HAP-1 (cell line): Measurements from ENCODE around the gene ZCWPW1.
A peak's percentile ranks its signal among the peaks of the same experiment; 100 is the strongest.

Experiments used
- DNase-seq, 2 experiments: peaks; one replicate each; pipeline ENCODE4 v3.0.0-alpha.2; 2016 to 2020; ENCODE audit warnings: low spot score in 2 of 2
- H3K27me3 ChIP-seq: fragments of 250-450 bp; sonication (Bioruptor Pico); 2 replicates; pipeline ENCODE4 v1.5.1; 2020; ENCODE audit warnings: low read depth, mild to moderate bottlenecking, moderate library complexity
- H3K36me3 ChIP-seq: fragments of 250-450 bp; sonication (Bioruptor Pico); replicated peaks from 2 replicates; pipeline ENCODE4 v1.5.1; 2020; ENCODE audit warnings: mild to moderate bottlenecking
- H3K4me1 ChIP-seq: fragments of 250-450 bp; sonication (Bioruptor Pico); 2 replicates; pipeline ENCODE4 v1.5.1; 2020; ENCODE audit warnings: mild to moderate bottlenecking
- H3K4me3 ChIP-seq: fragments of 250-450 bp; sonication (Bioruptor Pico); 2 replicates; pipeline ENCODE4 v1.5.1; 2020; ENCODE audit warnings: mild to moderate bottlenecking, moderate library complexity
- H3K9me3 ChIP-seq: fragments of 250-450 bp; sonication (Bioruptor Pico); 2 replicates; pipeline ENCODE4 v1.5.1; 2020; ENCODE audit warnings: mild to moderate bottlenecking, moderate library complexity
- in situ Hi-C: fragments of 300-500 bp; cut with MboI; formaldehyde crosslinking; loops from 3 replicates; pipeline ENCODE4 v1.14.3; 2020; ENCODE audit warnings: low sequenced_read_pairs, inconsistent platforms, mixed read lengths

The ZCWPW1 gene

DNA sequence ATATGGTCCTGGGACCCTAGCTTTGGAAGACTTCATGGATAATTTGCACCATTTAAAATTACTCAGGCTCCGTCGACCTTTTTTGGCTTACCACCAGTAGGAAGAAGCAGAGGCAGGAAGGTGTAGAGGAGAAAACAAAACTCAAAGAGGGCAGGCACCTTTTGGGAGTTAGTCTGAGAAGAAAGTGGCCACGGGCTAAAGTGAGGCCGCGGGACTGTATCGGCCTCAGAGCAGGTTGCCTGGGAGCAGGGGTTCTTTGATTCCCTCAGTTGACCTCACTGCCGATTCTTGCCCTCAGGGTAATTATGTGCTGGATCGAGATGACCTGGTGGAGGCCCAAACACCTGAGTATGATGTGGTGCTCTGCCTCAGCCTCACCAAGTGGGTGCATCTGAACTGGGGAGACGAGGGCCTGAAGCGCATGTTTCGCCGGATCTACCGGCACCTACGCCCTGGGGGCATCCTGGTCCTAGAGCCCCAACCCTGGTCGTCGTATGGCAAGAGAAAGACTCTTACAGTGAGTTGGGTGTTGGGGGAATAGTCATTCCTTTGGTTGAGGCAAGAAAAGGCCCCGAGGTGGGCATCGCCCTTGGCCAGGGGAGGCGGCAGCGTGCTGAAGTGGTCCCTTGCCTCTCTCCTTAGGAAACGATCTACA is 4.2 kb upstream of the ZCWPW1 start:
- H3K4me1 ChIP-seq = peaks cover 8% of the 10 kb centered on the region
- no peaks in the 10 kb centered on the region for H3K27me3 ChIP-seq
- no peak for DNase-seq
- in situ Hi-C loops = no loop called here
- peaks cover 2% of the 10 kb centered on the region; the same call in 1 of the 2 replicates for H3K9me3 ChIP-seq
- no peak overlapping the region for H3K4me3 ChIP-seq
- H3K36me3 ChIP-seq = peaks cover 51% of the 10 kb centered on the region

DNA sequence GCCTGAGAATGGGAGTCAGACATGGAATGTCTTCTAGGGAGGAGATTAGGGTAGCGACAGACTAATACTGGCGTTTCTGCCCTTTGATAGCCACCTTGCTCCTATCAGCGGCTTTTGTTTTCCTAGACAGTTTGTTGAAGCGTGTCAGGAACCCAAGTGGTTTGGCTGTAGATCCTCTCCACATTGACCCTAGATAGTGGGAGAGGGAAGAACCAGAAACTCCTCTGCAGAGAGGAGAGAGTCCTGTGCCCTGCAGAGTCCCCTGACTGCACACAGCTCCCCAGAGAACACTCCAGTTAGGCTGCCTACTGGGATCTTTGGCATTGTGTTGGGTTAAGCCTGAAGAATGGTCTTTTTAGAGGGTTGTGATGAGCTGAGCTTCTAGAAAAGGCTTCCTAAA is 3.5 kb upstream of the ZCWPW1 start:
- H3K27me3 ChIP-seq = no peaks in the 10 kb centered on the region
- peaks cover 2% of the 10 kb centered on the region; the same call in 1 of the 2 replicates for H3K9me3 ChIP-seq
- in situ Hi-C loops = no loop called here
- H3K36me3 ChIP-seq = peaks cover 51% of the 10 kb centered on the region
- H3K4me1 ChIP-seq = peaks cover 8% of the 10 kb centered on the region
- DNase-seq = no peak
- H3K4me3 ChIP-seq = no peak overlapping the region

DNA sequence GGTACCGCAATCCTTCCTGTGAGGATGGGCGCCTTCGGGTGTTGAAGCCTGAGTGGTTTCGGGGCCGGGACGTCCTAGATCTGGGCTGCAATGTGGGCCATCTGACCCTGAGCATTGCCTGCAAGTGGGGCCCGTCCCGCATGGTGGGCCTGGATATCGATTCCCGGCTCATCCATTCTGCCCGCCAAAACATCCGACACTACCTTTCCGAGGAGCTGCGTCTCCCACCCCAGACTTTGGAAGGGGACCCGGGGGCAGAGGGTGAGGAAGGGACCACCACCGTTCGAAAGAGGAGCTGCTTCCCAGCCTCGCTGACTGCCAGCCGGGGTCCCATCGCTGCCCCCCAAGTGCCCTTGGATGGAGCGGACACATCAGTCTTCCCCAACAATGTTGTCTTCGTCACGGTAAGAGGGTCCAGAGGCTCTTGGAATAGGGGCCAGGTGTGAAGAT is 2.8 kb upstream of the ZCWPW1 start:
- no peak overlapping the region for H3K4me3 ChIP-seq
- peaks cover 8% of the 10 kb centered on the region for H3K4me1 ChIP-seq
- H3K27me3 ChIP-seq = no peaks in the 10 kb centered on the region
- in situ Hi-C loops = no loop called here
- peaks cover 51% of the 10 kb centered on the region for H3K36me3 ChIP-seq
- no peak for DNase-seq
- peaks cover 2% of the 10 kb centered on the region; the same call in 1 of the 2 replicates for H3K9me3 ChIP-seq

DNA sequence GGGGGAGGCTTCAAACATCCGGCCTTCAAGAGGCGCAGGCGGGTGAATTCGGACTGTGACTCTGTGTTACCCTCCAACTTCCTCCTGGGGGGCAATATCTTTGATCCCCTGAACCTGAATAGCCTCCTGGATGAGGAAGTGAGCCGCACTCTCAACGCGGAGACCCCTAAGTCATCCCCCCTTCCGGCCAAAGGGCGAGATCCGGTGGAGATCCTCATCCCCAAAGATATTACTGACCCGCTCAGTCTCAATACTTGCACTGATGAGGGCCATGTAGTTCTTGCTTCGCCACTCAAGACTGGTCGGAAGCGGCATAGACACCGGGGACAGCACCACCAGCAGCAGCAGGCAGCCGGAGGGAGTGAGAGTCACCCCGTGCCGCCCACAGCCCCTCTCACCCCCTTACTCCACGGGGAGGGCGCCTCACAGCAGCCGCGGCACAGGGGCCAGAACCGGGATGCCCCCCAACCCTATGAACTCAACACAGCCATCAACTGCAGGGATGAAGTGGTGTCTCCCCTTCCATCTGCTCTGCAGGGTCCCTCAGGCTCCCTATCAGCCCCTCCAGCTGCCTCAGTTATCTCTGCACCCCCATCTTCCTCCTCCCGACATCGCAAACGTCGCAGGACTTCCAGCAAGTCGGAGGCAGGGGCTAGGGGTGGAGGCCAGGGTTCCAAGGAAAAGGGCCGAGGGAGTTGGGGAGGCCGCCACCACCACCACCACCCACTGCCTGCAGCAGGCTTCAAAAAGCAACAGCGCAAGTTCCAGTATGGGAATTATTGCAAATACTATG is 2.2 kb upstream of the ZCWPW1 start:
- Histone ChIP-seq H3K4me1 (peaks cover 8% of the 10 kb centered on the region), H3K27me3 (no peaks in the 10 kb centered on the region), H3K4me3 (peak overlapping the region; percentile 88), H3K9me3 (peaks cover 2% of the 10 kb centered on the region; the same call in 1 of the 2 replicates), H3K36me3 (peaks cover 50% of the 10 kb centered on the region)
- in situ Hi-C loops = no loop called here
- no peak for DNase-seq

DNA sequence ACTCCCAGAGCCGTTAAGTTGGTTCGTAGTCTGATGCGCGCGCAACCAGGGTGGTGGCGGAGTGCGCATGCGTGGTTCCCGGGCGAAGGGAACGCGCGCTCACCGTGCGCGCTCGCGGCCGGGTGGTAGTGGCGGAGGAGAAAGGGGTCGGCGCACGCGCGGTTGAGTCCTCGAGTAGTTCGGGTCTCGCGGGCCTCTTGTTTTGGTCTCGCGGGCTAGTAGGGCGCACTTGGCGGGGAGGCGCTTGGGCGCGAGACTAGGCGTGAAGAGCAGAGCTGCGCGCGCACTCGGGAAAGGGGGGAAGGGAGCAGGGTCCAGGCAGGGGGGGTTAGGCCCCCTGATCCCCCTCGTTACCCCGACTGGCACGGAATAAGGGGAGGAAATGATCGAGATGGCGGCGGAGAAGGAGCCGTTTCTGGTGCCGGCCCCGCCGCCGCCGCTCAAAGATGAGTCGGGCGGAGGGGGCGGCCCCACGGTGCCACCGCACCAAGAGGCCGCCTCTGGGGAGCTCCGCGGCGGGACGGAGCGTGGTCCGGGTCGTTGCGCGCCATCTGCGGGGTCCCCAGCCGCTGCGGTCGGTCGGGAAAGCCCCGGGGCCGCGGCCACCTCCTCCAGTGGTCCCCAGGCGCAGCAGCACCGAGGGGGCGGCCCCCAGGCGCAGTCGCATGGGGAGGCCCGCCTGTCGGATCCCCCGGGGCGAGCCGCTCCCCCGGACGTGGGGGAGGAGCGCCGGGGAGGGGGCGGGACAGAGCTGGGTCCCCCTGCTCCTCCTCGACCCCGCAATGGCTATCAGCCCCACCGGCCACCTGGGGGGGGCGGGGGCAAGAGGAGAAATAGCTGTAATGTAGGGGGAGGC is 1.4 kb upstream of the ZCWPW1 start, which contains the start of gene MEPCE:
Gene MEPCE, plus strand, starts transcription at position 195 of the 856 bp plus-strand sequence. Its CDS starts 188 bp downstream, at position 383.
- peak; percentile 94 to 98 for DNase-seq
- in situ Hi-C loops = no loop called here
- Histone ChIP-seq H3K27me3 (no peaks in the 10 kb centered on the region), H3K4me3 (peak within 1 kb of the TSS; percentile 88), H3K9me3 (peaks cover 2% of the 10 kb centered on the region; the same call in 1 of the 2 replicates), H3K4me1 (peaks cover 8% of the 10 kb centered on the region), H3K36me3 (peaks cover 42% of the 10 kb centered on the region)

DNA sequence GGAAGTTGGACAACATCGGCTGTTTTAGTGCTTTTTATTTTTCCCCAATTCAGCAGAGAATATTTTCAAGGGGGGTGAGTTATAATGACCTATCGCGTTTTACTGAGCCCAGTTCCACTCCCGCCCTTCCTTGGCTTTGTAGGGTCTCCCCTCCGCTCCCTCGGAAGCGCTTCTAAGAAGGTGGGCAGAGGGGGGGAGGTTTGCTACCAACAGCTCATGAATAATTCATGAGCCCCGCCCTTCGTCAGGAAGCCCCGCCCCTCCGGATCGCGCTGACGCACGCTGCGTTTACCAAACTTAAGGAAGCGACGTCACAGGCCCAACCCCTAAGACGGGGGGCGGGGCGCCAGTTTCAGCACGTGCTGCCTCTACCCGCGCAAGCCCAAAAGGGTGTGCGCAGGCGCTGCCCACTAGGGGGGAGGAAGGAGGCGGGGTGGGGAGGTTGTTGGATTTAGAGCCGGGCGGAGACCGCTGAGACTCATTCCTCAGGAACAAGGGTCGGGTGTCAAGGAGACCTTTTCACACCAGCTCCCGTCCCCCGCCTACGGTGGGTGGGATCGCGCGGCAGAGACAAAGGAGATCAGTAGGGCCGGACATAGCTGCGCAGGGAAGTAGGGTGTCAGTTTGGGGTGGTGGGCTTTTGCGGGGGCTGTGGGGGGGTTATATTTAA is 599 bp upstream of the ZCWPW1 start:
- peaks cover 35% of the 10 kb centered on the region for H3K36me3 ChIP-seq
- peaks cover 5% of the 10 kb centered on the region for H3K4me1 ChIP-seq
- peak; percentile 96 to 100 for DNase-seq
- no peaks in the 10 kb centered on the region for H3K27me3 ChIP-seq
- in situ Hi-C loops = no loop called here
- peaks cover 2% of the 10 kb centered on the region; the same call in 1 of the 2 replicates for H3K9me3 ChIP-seq
- H3K4me3 ChIP-seq = peak overlapping the region; percentile 88

DNA sequence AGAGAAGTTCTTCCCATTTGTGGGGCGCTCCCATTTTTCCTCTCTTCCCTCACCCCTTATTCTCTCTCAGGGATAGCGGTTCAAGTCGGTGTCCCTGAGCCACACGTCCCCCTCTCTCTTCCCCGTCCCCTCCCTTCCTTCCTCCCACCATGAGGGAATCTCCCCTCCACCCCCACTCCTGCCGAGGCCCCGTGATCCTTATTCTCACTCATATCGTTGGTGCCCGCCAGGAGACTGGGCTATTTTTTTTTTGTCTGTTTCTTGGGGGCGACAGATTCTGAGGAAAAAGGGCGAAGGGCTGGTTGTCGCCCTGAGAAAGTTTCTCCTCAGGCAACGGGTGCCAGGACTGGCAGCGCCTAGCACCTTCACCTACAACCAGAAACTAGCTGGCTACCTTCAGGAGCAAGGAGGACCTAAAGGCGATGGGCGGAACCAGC is 723 bp downstream of the ZCWPW1 start:
- Histone ChIP-seq H3K4me1 (peaks cover 5% of the 10 kb centered on the region), H3K36me3 (peaks cover 21% of the 10 kb centered on the region), H3K9me3 (peaks cover 2% of the 10 kb centered on the region; the same call in 1 of the 2 replicates), H3K4me3 (peak overlapping the region; percentile 88; the same call in 1 of the 2 replicates), H3K27me3 (no peaks in the 10 kb centered on the region)
- in situ Hi-C loops = no loop called here
- DNase-seq = no peak

DNA sequence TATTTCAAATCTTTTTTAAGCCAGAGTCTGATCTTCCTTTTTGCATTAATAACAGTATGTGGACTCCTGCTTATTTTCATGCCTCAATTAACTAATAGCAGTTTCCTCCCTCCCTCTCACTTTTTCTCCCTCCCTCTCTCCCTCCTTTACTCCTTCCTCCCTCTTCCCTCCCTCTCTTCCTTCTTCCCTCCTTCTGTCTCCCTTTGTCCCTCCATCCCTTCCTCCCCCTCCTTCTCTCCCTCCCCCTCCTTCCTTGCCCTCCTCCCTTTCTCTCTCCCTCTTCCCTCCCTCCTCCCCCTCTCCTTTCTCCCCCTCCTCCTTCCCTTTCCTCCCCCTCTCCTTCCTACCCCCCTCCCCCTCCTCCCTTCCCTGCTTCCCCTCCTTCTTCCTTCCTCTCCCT is 2.0 kb downstream of the ZCWPW1 start:
- Histone ChIP-seq H3K36me3 (peaks cover 9% of the 10 kb centered on the region), H3K4me3 (no peak overlapping the region), H3K27me3 (no peaks in the 10 kb centered on the region), H3K4me1 (peaks cover under 1% of the 10 kb centered on the region; the same call in 1 of the 2 replicates), H3K9me3 (peaks cover 2% of the 10 kb centered on the region; the same call in 1 of the 2 replicates)
- DNase-seq = no peak
- in situ Hi-C loops = no loop called here

DNA sequence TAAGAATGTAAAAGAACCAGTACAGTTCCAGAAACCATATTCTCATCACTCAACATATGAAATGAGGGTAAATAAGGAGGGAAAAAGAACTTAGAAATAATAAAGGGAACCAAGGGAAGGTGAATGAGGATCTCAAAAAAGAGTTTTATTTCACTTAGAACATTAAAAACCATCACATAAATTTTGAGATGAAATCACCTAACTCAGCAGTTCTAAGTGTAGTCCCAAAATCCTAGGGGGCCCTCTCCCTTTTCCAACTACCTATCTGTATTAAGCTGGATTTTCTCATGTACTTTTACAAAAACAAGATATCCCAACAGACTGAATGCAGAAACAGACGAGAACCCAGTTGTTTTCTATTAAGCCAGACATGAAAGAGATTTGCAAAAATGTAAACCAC is 3.2 kb downstream of the ZCWPW1 start:
- Histone ChIP-seq H3K27me3 (no peaks in the 10 kb centered on the region), H3K36me3 (no peaks in the 10 kb centered on the region; the same call in 1 of the 2 replicates), H3K4me1 (no peaks in the 10 kb centered on the region), H3K4me3 (no peak overlapping the region), H3K9me3 (peaks cover 2% of the 10 kb centered on the region; the same call in 1 of the 2 replicates)
- no peak for DNase-seq
- in situ Hi-C loops = no loop called here

DNA sequence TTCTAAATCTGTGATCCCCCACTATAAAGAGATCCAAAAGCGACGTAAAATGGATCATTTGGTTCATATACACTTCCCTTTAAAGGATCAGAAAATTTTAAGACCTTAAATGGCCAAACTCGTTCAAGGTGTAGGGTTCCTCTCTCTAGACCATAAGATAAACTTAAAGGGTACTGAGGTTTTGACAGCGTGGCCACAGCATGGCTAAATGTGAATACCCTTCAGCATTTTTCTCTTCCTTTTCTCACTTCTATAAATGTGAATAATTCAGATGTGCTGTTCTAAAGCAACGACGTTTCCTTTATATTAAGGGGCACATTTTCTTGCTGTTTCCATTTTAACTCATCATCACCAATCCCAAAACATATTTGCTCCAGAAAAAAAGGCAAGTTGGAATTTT is 5.2 kb downstream of the ZCWPW1 start:
- Histone ChIP-seq H3K4me3 (no peak overlapping the region), H3K27me3 (no peaks in the 10 kb centered on the region), H3K4me1 (no peaks in the 10 kb centered on the region), H3K36me3 (no peaks in the 10 kb centered on the region; the same call in 1 of the 2 replicates), H3K9me3 (peaks cover 2% of the 10 kb centered on the region; the same call in 1 of the 2 replicates)
- in situ Hi-C loops = no loop called here
- no peak for DNase-seq

DNA sequence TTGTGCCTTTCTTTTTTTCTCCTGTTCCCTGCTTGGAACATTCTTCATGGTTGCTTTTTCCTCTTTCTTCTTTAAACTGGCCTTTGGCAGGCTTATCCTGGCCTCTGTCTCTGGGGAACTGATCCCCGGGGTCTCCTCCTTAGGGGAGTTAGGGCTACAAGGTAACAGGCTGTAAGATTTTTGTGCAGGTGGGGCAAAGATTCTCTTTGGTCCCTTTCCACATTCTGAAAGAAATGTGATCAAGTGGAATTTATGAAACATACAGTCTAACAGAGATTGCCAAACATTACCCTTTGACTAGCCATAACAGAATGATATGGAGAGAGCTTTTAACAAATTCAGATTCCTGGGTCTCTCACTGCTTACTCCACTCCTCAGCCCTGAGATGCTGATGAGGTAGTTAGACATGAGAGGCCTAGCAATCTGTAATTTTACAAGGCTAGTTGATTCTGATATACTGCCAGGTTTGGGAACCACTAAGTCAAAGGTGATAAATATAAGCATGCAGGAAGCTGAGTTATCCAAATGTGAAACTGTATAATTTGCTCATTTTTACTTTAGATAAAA is 8.8 kb downstream of the ZCWPW1 start:
- no peaks in the 10 kb centered on the region for H3K4me1 ChIP-seq
- in situ Hi-C loops = no loop called here
- H3K36me3 ChIP-seq = no peaks in the 10 kb centered on the region; the same call in 1 of the 2 replicates
- H3K27me3 ChIP-seq = no peaks in the 10 kb centered on the region
- no peak for DNase-seq
- H3K4me3 ChIP-seq = no peak overlapping the region
- no peaks in the 10 kb centered on the region for H3K9me3 ChIP-seq

DNA sequence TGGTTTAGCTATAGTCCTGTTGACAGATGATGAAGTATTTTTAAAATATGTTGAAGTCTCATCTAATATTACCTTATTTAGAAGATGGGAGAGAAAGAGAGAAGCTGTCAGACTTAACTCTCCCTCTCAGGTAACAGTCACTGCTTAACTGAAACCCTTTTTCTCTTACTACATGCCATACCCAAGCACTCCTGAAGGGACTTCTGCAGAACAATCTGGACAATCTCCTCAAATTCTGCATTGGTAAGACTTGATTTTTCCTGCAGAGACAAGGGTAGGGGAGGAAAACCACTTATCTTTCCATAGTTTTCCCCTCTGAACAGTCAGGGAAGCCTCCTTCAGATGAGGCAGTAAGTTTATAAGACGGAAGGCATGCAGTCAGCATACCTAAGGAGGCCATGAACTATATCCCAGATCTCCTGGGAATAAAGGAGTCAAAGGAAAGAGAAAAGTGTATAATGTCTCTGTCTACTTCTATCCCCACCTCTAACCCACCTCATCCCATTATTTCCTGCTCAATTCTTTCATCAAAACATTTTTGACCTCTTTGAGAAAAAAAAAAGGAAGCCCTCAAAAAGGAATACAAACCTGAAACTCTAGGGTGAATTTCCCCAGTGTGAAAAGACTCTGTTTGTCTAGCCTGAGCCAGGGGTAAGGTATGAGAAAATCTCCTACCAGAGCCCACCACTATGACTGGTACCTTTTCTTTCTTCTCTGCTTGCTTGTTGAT is 9.4 kb downstream of the ZCWPW1 start:
- no peak for DNase-seq
- Histone ChIP-seq H3K4me3 (no peak overlapping the region), H3K36me3 (no peaks in the 10 kb centered on the region; the same call in 1 of the 2 replicates), H3K9me3 (no peaks in the 10 kb centered on the region), H3K27me3 (no peaks in the 10 kb centered on the region), H3K4me1 (no peaks in the 10 kb centered on the region)
- in situ Hi-C loops = no loop called here
